HepG2 (cell line): ENCODE measurements around the gene ANKFY1. TPM values are rescaled to one million over a fixed set of nuclear protein-coding genes. Genes with fewer than 3 reads are reported as not detected.

Source experiments
- ATAC-seq: fragments of 200-7000 bp; cut with Tn5 transposase; 3 replicates; pipeline ENCODE4 v1.9.1; 2020; ENCODE audit warnings: mild to moderate bottlenecking, moderate library complexity
- BruUV-seq: library from RNA; stranded (reverse); fragments of 400-500 nt; replicated peaks from 2 replicates; lab custom pipeline; 2021; lab: Mats Ljungman, UMichigan
- CTCF ChIA-PET: fragments of 300-600 bp; formaldehyde crosslinking; extraction: SDS; loops from one replicate; lab custom pipeline; 2021; ENCODE audit warnings: low total read pairs, inconsistent platforms, low intra/inter-chr PET ratio; lab: Yijun Ruan, JAX
- POLR2A ChIA-PET: fragments of 350-600 bp; sonication (Branson Sonifier 250); formaldehyde crosslinking; loops from one replicate; lab custom pipeline; 2020; ENCODE audit warnings: antibody characterized with exemption, inconsistent platforms; lab: Yijun Ruan, JAX
- DNase-seq: peaks from one replicate; pipeline ENCODE4 v3.0.0-alpha.2; 2015; ENCODE audit warnings: low spot score
- FAIRE-seq: peaks from 3 replicates; lab custom pipeline; 2011; peaks lifted over from hg19 to GRCh38; lab: Jason Lieb, UNC
- H2AFZ ChIP-seq: one replicate; pipeline ENCODE4 v1.6.1; 2011; ENCODE audit warnings: low read length, inconsistent platforms
- H3K27ac ChIP-seq: fragments of 300-600 bp; 3 replicates; pipeline ENCODE4 v1.8.0; 2011; ENCODE audit warnings: mixed run types, mild to moderate bottlenecking, mixed read lengths, low read length, inconsistent platforms; ENCODE audit not compliant: insufficient read depth; ENCODE audit errors: extremely low read length
- H3K27me3 ChIP-seq, 2 experiments: fragments of 200-600 bp in 1 of 2; 2 replicates in 1 of 2; 3 replicates in 1 of 2; pipeline versions ENCODE4 v1.6.0 to v1.8.0; 2011; ENCODE audit warnings: low read length in 2 of 2, mild to moderate bottlenecking in 2 of 2, moderate library complexity in 2 of 2, inconsistent platforms in 1 of 2; ENCODE audit not compliant: insufficient read depth in 2 of 2, control insufficient read depth in 1 of 2
- H3K36me3 ChIP-seq, 2 experiments: fragments of 200-600 bp in 1 of 2; replicated peaks in 1 of 2; 2 replicates in 1 of 2; 3 replicates in 1 of 2; pipeline versions ENCODE4 v1.5.1 to v1.8.0; 2011; ENCODE audit warnings: low read length in 2 of 2, inconsistent platforms in 1 of 2; ENCODE audit not compliant: insufficient read depth in 2 of 2, control insufficient read depth in 1 of 2
- H3K4me1 ChIP-seq: 2 replicates; pipeline ENCODE4 v1.5.1; 2012; ENCODE audit warnings: low read length, inconsistent platforms; ENCODE audit not compliant: insufficient read depth
- H3K4me2 ChIP-seq: 2 replicates; pipeline ENCODE4 v1.6.0; 2011; ENCODE audit warnings: low read depth, low read length, inconsistent platforms
- H3K4me3 ChIP-seq, 3 experiments: fragments of 200-600 bp in 1 of 3; sonication (generic), shearing (Covaris generic) in 1 of 3; replicated peaks in 1 of 3; 2 replicates each; pipeline ENCODE4 v1.5.1; 2011 to 2016; ENCODE audit warnings: low read length in 3 of 3, inconsistent platforms in 2 of 3, low read depth in 2 of 3, mild to moderate bottlenecking in 2 of 3, control low read depth in 1 of 3, mixed read lengths in 1 of 3; ENCODE audit not compliant: insufficient read depth in 1 of 3
- H3K79me2 ChIP-seq: one replicate; pipeline ENCODE4 v1.6.1; 2011; ENCODE audit warnings: low read length, inconsistent platforms; ENCODE audit not compliant: insufficient read depth
- H3K9ac ChIP-seq: 2 replicates; pipeline ENCODE4 v1.6.0; 2011; ENCODE audit warnings: mild to moderate bottlenecking, low read depth, low read length, inconsistent platforms; ENCODE audit not compliant: insufficient read depth
- H3K9me3 ChIP-seq: 2 replicates; pipeline ENCODE4 v1.5.1; 2012; ENCODE audit warnings: mild to moderate bottlenecking, low read length
- H4K20me1 ChIP-seq: 2 replicates; pipeline ENCODE4 v1.6.0; 2011; ENCODE audit warnings: inconsistent platforms, mild to moderate bottlenecking, low read length, moderate library complexity; ENCODE audit not compliant: insufficient read depth
- BCL6 ChIP-seq: IDR thresholded peaks from 2 replicates; pipeline ENCODE4 v1.6.1; 2016; ENCODE audit warnings: missing genetic modification reagents, missing compliant biosample characterization
- HINFP ChIP-seq: sonication (generic); formaldehyde crosslinking; IDR thresholded peaks from 2 replicates; pipeline ENCODE4 v1.4.0; 2020; ENCODE audit warnings: low read depth, mild to moderate bottlenecking, missing genetic modification reagents
- HOMEZ ChIP-seq: IDR thresholded peaks from 2 replicates; pipeline ENCODE4 v1.6.1; 2016; ENCODE audit warnings: low read depth
- KMT2A ChIP-seq: sonication (generic); formaldehyde crosslinking; IDR thresholded peaks from 2 replicates; pipeline ENCODE4 v1.4.0; 2020; ENCODE audit warnings: missing genetic modification reagents
- LBX2 ChIP-seq: sonication (generic); formaldehyde crosslinking; IDR thresholded peaks from 2 replicates; pipeline ENCODE4 v1.5.0; 2020; ENCODE audit warnings: missing genetic modification reagents, mild to moderate bottlenecking, borderline replicate concordance
- MEIS1 ChIP-seq: sonication (generic); formaldehyde crosslinking; IDR thresholded peaks from 2 replicates; pipeline ENCODE4 v1.9.0; 2021; ENCODE audit warnings: mild to moderate bottlenecking, missing genetic modification reagents, moderate library complexity, borderline replicate concordance
- PLRG1 ChIP-seq: fragments of 450-650 bp; conservative IDR thresholded peaks from 2 replicates; pipeline ENCODE4 v1.6.1; 2016
- SETDB1 ChIP-seq: sonication (generic); formaldehyde crosslinking; IDR thresholded peaks from 2 replicates; pipeline ENCODE4 v1.5.1; 2020; ENCODE audit warnings: missing genetic modification reagents, mild to moderate bottlenecking, borderline replicate concordance
- TCF7L2 ChIP-seq: IDR thresholded peaks from 2 replicates; pipeline ENCODE4 v1.6.1; 2011; ENCODE audit warnings: mild to moderate bottlenecking, low read depth, low read length, moderate library complexity
- TMF1 ChIP-seq: sonication (generic); formaldehyde crosslinking; IDR thresholded peaks from 2 replicates; pipeline ENCODE4 v1.8.1; 2022; ENCODE audit warnings: low read depth, missing genetic modification reagents
- TOE1 ChIP-seq: sonication (generic); formaldehyde crosslinking; IDR thresholded peaks from 2 replicates; pipeline ENCODE4 v1.4.0; 2020; ENCODE audit warnings: mild to moderate bottlenecking, missing genetic modification reagents
- ZNF136 ChIP-seq: sonication (generic); formaldehyde crosslinking; IDR thresholded peaks from 2 replicates; pipeline ENCODE4 v1.8.1; 2022; ENCODE audit warnings: low read depth, mild to moderate bottlenecking, moderate library complexity, missing genetic modification reagents
- ZNF234 ChIP-seq: sonication (generic); formaldehyde crosslinking; conservative IDR thresholded peaks from 2 replicates; pipeline ENCODE4 v1.5.1; 2020; ENCODE audit warnings: mild to moderate bottlenecking, missing genetic modification reagents
- ZNF451 ChIP-seq: sonication (generic); formaldehyde crosslinking; IDR thresholded peaks from 2 replicates; pipeline ENCODE4 v1.5.0; 2020; ENCODE audit warnings: mild to moderate bottlenecking, missing genetic modification reagents
- ZNF878 ChIP-seq: sonication (generic); formaldehyde crosslinking; IDR thresholded peaks from 2 replicates; pipeline ENCODE4 v1.8.1; 2023; ENCODE audit warnings: mild to moderate bottlenecking, missing genetic modification reagents, moderate library complexity
- ZNF879 ChIP-seq: sonication (generic); formaldehyde crosslinking; IDR thresholded peaks from 2 replicates; pipeline ENCODE4 v1.8.1; 2023; ENCODE audit warnings: missing genetic modification reagents
- WGBS: methylation state at CpG from one replicate; pipeline ENCODE4 v1.1.6; 2017; ENCODE audit warnings: low lambda C conversion rate; 5-methylcytosine and 5-hydroxymethylcytosine counted together
- in situ Hi-C: cut with HindIII; loops from 2 replicates; pipeline ENCODE4 v1.10.0; 2017; ENCODE audit warnings: low pct_unique_long_range_greater_than_20kb; ENCODE audit not compliant: extremely low pct_ligation_motif_present
- intact Hi-C: fragments of 100-400 bp; cut with micrococcal nuclease; formaldehyde crosslinking; loops from one replicate; pipeline ENCODE4 v1.10.0; 2022; ENCODE audit not compliant: unreplicated experiment
- polyA plus RNA-seq, 8 experiments: library from polyadenylated mRNA; depleted of rRNA in 3 of 8; stranded (reverse) in 7 of 8; unstranded in 1 of 8; fragments of >200 nt; fragmentation: Illumina TruSeq in 4 of 8; extraction: Trizol in 4 of 8; gene quantifications; 2 replicates each; pipeline versions ENCODE4 v1.2.1 to v1.2.3, GENCODE V29; 2011 to 2016; ENCODE audit warnings: low read depth in 4 of 8, missing spikeins in 1 of 8, mixed read lengths in 1 of 8; ENCODE audit not compliant: insufficient read depth in 1 of 8
- total RNA-seq, 5 experiments: library from RNA; depleted of rRNA; stranded (reverse); fragments of >200 nt; fragmentation: Illumina TruSeq; extraction: Trizol; gene quantifications; 2 replicates each; pipeline ENCODE4 v1.2.3, GENCODE V29; 2016; ENCODE audit warnings: low read depth in 1 of 5

ANKFY1 gene
- total and polyA plus RNA-seq, 2 of the 13 experiments (the other 11 are each of a cell fraction or from before 2014, with no cell fraction given) = 11.9 to 16.8 TPM

- H3K27ac ChIP-seq = no peak overlapping the region
- no peak overlapping the region for H3K4me3 ChIP-seq
- BruUV-seq = no TSS peak
- H3K36me3 ChIP-seq = peaks cover 6 to 28% of the 10 kb centered on the region in 2 experiments; a peak in 4 of 5 replicates
- ChIA-PET CTCF (interaction anchor here (1.3 to 3.5 kb wide), 2 partner anchors 51 to 214 kb away, joined by 3 to 21 read pairs; no protein-coding TSS in a partner anchor), POLR2A (no interaction called here)
- H3K4me2 ChIP-seq = no peak overlapping the region
- no peaks in the 10 kb centered on the region for H3K9me3 ChIP-seq
- H2AFZ ChIP-seq = no peak overlapping the region
- H3K4me1 ChIP-seq = no peaks in the 10 kb centered on the region
- DNase-seq = no peak
- no peak for FAIRE-seq
- H3K27me3 ChIP-seq = no peaks in the 10 kb centered on the region
- in situ Hi-C loops = no loop called here
- no peak overlapping the region for H3K9ac ChIP-seq
- H3K79me2 ChIP-seq = no peaks in the 10 kb centered on the region
- ATAC-seq = no peak
- H4K20me1 ChIP-seq = no peaks in the 10 kb centered on the region
- 87% methylated on average over 7 of the region's 7 CpGs for WGBS
- intact Hi-C loops = no loop called here
- TF ChIP-seq HOMEZ (CRISPR knock-in tag) (no peak), SETDB1 (CRISPR knock-in tag) (no peak), TCF7L2 (no peak), ZNF879 (CRISPR knock-in tag) (no peak), LBX2 (CRISPR knock-in tag) (no peak), ZNF234 (no peak)
These were observed 64.8 kb downstream of the ANKFY1 start for GRCh38 chr17:4198995-4199394.

GRCh38 chr17:4195306-4195705 is 68.5 kb downstream of the ANKFY1 start:
- intact Hi-C loops (no loop called here), in situ Hi-C loops (no loop called here)
- no peaks in the 10 kb centered on the region for H3K9me3 ChIP-seq
- H3K27me3 ChIP-seq = no peaks in the 10 kb centered on the region
- no peak overlapping the region for H3K4me2 ChIP-seq
- POLR2A ChIA-PET = no interaction called here
- CTCF ChIA-PET = no interaction called here
- H3K4me1 ChIP-seq = no peaks in the 10 kb centered on the region
- no peak overlapping the region for H2AFZ ChIP-seq
- WGBS = 99% methylated on average over 10 of the region's 10 CpGs
- H3K4me3 ChIP-seq = no peak overlapping the region
- H3K36me3 ChIP-seq = peaks cover 6 to 34% of the 10 kb centered on the region in 2 experiments
- H3K79me2 ChIP-seq = no peaks in the 10 kb centered on the region
- FAIRE-seq (no peak), ATAC-seq (no peak), DNase-seq (no peak)
- no TSS peak for BruUV-seq
- no peak overlapping the region for H3K27ac ChIP-seq
- H4K20me1 ChIP-seq = no peaks in the 10 kb centered on the region
- H3K9ac ChIP-seq = no peak overlapping the region
- TF ChIP-seq PLRG1 = no peak
- no peak for TF ChIP-seq TMF1 (CRISPR knock-in tag)
- no peak for TF ChIP-seq KMT2A (CRISPR knock-in tag)
- TF ChIP-seq ZNF136 (CRISPR knock-in tag) = no peak
- no peak for TF ChIP-seq MEIS1 (CRISPR knock-in tag)
- no peak for TF ChIP-seq TOE1
- no peak for TF ChIP-seq HINFP (CRISPR knock-in tag)
- TF ChIP-seq BCL6 (CRISPR knock-in tag) = no peak
- TF ChIP-seq ZNF451 (CRISPR knock-in tag) = no peak
- no peak for TF ChIP-seq ZNF878
